Effector memory CD8-positive, alpha-beta T cell (primary cell): Measurements from ENCODE around the gene GRID2.

Experiments used
- ATAC-seq: fragments of 150-1000 bp; cut with Tn5 transposase; replicated peaks from 2 replicates; pipeline ENCODE4 v1.10.0; 2021; ENCODE audit warnings: mild to moderate bottlenecking, moderate library complexity
- DNase-seq, 3 experiments: peaks; one replicate each; pipeline ENCODE4 v3.0.0; 2021
- H3K27ac Mint-ChIP-seq, 2 donors: one replicate each; pipeline ENCODE4 v1.8.0; 2022; ENCODE audit warnings: mild to moderate bottlenecking in 2 of 2, mixed read lengths in 2 of 2, moderate library complexity in 2 of 2
- H3K27me3 Mint-ChIP-seq, 2 donors: one replicate each; pipeline ENCODE4 v1.8.0; 2022; ENCODE audit warnings: mixed read lengths in 2 of 2
- H3K36me3 Mint-ChIP-seq: one replicate; pipeline ENCODE4 v1.8.0; 2022; ENCODE audit warnings: mild to moderate bottlenecking, moderate library complexity, mixed read lengths; ENCODE audit not compliant: insufficient read depth
- H3K4me1 Mint-ChIP-seq, 2 donors: one replicate each; pipeline ENCODE4 v1.8.0; 2022; ENCODE audit warnings: low read depth in 2 of 2, mixed read lengths in 2 of 2
- H3K4me3 Mint-ChIP-seq, 2 donors: one replicate each; pipeline ENCODE4 v1.8.0; 2022; ENCODE audit warnings: mild to moderate bottlenecking in 2 of 2, mixed read lengths in 2 of 2, moderate library complexity in 2 of 2
- H3K9me3 Mint-ChIP-seq, 2 donors: one replicate each; pipeline ENCODE4 v1.8.0; 2022; ENCODE audit warnings: mixed read lengths in 2 of 2

Gene GRID2

GRCh38 chr4:93169966-93170365 lies 866.2 kb downstream of the GRID2 start:
- DNase-seq, result no peak
- H3K27me3 Mint-ChIP-seq, result no peaks in the 10 kb centered on the region
- H3K4me1 Mint-ChIP-seq, result no peaks in the 10 kb centered on the region
- H3K9me3 Mint-ChIP-seq, result peaks cover 14% of the 10 kb centered on the region in 2 donors
- H3K27ac Mint-ChIP-seq, result no peak overlapping the region
- no peaks in the 10 kb centered on the region for H3K36me3 Mint-ChIP-seq
- H3K4me3 Mint-ChIP-seq, result no peak overlapping the region
- ATAC-seq, result no peak

- H3K9me3 Mint-ChIP-seq, result peaks cover 10 to 19% of the 10 kb centered on the region in 2 donors
- H3K4me3 Mint-ChIP-seq, result no peak overlapping the region
- ATAC-seq (no peak), DNase-seq (no peak)
- no peaks in the 10 kb centered on the region for H3K27me3 Mint-ChIP-seq
- no peaks in the 10 kb centered on the region for H3K4me1 Mint-ChIP-seq
- peaks cover 2% of the 10 kb centered on the region for H3K36me3 Mint-ChIP-seq
- no peak overlapping the region for H3K27ac Mint-ChIP-seq
These were observed 870.8 kb downstream of the GRID2 start for GRCh38 chr4:93174598-93174997.

DNA sequence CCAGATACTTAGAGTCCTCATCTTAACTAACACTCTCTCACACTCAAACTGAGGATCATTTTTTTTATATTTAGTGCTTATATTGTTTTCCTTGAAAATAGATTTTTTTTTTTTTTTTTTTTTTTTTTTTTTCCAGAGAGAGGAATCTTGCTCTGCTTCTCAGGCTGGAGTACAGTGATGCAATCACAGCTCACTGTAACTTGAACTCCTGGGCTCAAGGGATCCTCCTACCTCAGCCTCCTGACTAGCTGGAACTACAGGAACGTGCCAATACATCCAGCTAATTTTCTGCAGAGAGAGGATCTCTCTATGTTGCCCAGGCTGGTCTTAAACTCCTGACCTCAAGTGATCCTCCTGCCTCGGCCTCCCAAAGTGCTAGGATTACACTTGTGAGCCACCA lies 874.5 kb downstream of the GRID2 start:
- H3K27me3 Mint-ChIP-seq, result no peaks in the 10 kb centered on the region
- no peak overlapping the region for H3K4me3 Mint-ChIP-seq
- peaks cover 2% of the 10 kb centered on the region for H3K36me3 Mint-ChIP-seq
- H3K9me3 Mint-ChIP-seq, result peaks cover 9 to 15% of the 10 kb centered on the region in 2 donors
- DNase-seq, result no peak
- no peaks in the 10 kb centered on the region for H3K4me1 Mint-ChIP-seq
- no peak for ATAC-seq
- H3K27ac Mint-ChIP-seq, result no peak overlapping the region

DNA sequence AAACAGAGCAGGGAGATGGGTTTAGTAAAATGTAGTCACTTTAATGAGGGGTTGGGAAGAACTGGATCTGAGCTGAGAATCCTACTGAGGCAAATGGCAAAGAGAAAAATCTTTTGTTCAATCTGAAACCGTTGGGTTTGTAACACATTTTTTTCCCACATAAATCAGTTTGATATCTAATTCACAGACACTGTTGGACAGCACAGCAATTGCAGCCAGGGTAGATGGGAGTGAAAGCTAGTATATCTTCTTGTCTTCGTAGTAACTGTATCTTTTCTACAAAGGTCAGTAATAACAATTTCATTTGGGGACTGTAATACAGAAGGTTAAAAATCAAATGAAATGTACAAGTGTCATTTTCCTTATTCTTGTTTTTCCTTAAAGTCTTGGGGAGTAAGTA lies 875.3 kb downstream of the GRID2 start:
- H3K4me1 Mint-ChIP-seq, result no peaks in the 10 kb centered on the region
- peaks cover 2% of the 10 kb centered on the region for H3K36me3 Mint-ChIP-seq
- no peak for ATAC-seq
- no peak overlapping the region for H3K4me3 Mint-ChIP-seq
- DNase-seq, result no peak
- no peak overlapping the region for H3K27ac Mint-ChIP-seq
- peaks cover 8 to 18% of the 10 kb centered on the region in 2 donors for H3K9me3 Mint-ChIP-seq
- H3K27me3 Mint-ChIP-seq, result no peaks in the 10 kb centered on the region

- no peak for DNase-seq
- Mint-ChIP-seq H3K9me3 (peaks cover 7 to 18% of the 10 kb centered on the region in 2 donors), H3K4me1 (no peaks in the 10 kb centered on the region), H3K27ac (no peak overlapping the region), H3K4me3 (no peak overlapping the region), H3K27me3 (no peaks in the 10 kb centered on the region), H3K36me3 (peaks cover 2% of the 10 kb centered on the region)
- ATAC-seq, result no peak
These were observed 879.0 kb downstream of the GRID2 start for GRCh38 chr4:93182722-93183121.

DNA sequence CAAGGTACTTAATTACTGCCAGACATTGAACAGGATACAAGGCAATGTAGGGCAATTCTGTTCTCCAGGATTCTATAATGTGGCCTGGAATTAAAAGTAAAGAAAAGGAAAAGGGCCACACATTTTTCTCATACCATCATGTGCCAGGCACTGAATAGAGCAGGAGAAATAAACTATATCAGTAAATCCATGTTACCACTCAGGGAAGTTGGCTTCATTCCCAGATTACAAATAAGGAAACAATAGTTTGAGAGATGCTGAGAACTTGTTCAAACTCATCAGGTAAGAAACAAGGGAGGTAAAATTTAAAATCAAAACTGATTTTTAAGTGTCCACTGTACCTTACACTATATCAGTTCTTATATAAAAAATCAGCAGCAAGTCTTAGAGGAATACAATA lies 879.8 kb downstream of the GRID2 start:
- Mint-ChIP-seq H3K4me1 (no peaks in the 10 kb centered on the region), H3K4me3 (no peak overlapping the region), H3K36me3 (no peaks in the 10 kb centered on the region), H3K27me3 (no peaks in the 10 kb centered on the region), H3K27ac (no peak overlapping the region), H3K9me3 (peaks cover 6 to 14% of the 10 kb centered on the region in 2 donors)
- DNase-seq, result no peak
- no peak for ATAC-seq

GRCh38 chr4:93184053-93184452 lies 880.3 kb downstream of the GRID2 start:
- H3K36me3 Mint-ChIP-seq, result no peaks in the 10 kb centered on the region
- no peak overlapping the region for H3K4me3 Mint-ChIP-seq
- DNase-seq (no peak), ATAC-seq (no peak)
- H3K27ac Mint-ChIP-seq, result no peak overlapping the region
- peaks cover 7 to 15% of the 10 kb centered on the region in 2 donors for H3K9me3 Mint-ChIP-seq
- no peaks in the 10 kb centered on the region for H3K4me1 Mint-ChIP-seq
- no peaks in the 10 kb centered on the region for H3K27me3 Mint-ChIP-seq

GRCh38 chr4:93186846-93187245 lies 883.1 kb downstream of the GRID2 start:
- ATAC-seq (no peak), DNase-seq (no peak)
- Mint-ChIP-seq H3K27ac (no peak overlapping the region), H3K4me1 (no peaks in the 10 kb centered on the region), H3K27me3 (no peaks in the 10 kb centered on the region), H3K36me3 (no peaks in the 10 kb centered on the region), H3K4me3 (no peak overlapping the region), H3K9me3 (peaks cover 5 to 18% of the 10 kb centered on the region in 2 donors)

GRCh38 chr4:93187466-93187865 lies 883.7 kb downstream of the GRID2 start:
- no peaks in the 10 kb centered on the region for H3K27me3 Mint-ChIP-seq
- DNase-seq (no peak), ATAC-seq (no peak)
- H3K27ac Mint-ChIP-seq, result no peak overlapping the region
- no peaks in the 10 kb centered on the region for H3K4me1 Mint-ChIP-seq
- H3K9me3 Mint-ChIP-seq, result peaks cover 5 to 22% of the 10 kb centered on the region in 2 donors
- H3K36me3 Mint-ChIP-seq, result no peaks in the 10 kb centered on the region
- no peak overlapping the region for H3K4me3 Mint-ChIP-seq

GRCh38 chr4:93187892-93188291 lies 884.1 kb downstream of the GRID2 start:
- H3K27me3 Mint-ChIP-seq, result no peaks in the 10 kb centered on the region

GRCh38 chr4:93199492-93199891 lies 895.7 kb downstream of the GRID2 start:
- peaks cover 8 to 21% of the 10 kb centered on the region in 2 donors for H3K9me3 Mint-ChIP-seq
- no peaks in the 10 kb centered on the region for H3K27me3 Mint-ChIP-seq
- DNase-seq (no peak), ATAC-seq (no peak)
- H3K27ac Mint-ChIP-seq, result no peak overlapping the region
- no peaks in the 10 kb centered on the region for H3K4me1 Mint-ChIP-seq
- H3K4me3 Mint-ChIP-seq, result no peak overlapping the region
- peaks cover 3% of the 10 kb centered on the region for H3K36me3 Mint-ChIP-seq

More at GRCh38 chr4:93187892-93188291, 884.1 kb downstream of the GRID2 start:
- H3K4me3 Mint-ChIP-seq, result no peak overlapping the region
- H3K4me1 Mint-ChIP-seq, result no peaks in the 10 kb centered on the region
- H3K9me3 Mint-ChIP-seq, result peaks cover 5 to 22% of the 10 kb centered on the region in 2 donors
- no peaks in the 10 kb centered on the region for H3K36me3 Mint-ChIP-seq
- no peak for ATAC-seq
- DNase-seq, result no peak
- H3K27ac Mint-ChIP-seq, result no peak overlapping the region

GRCh38 chr4:93201471-93202096 lies 897.8 kb downstream of the GRID2 start:
- Mint-ChIP-seq H3K27me3 (no peaks in the 10 kb centered on the region), H3K36me3 (peaks cover 3% of the 10 kb centered on the region), H3K4me3 (no peak overlapping the region), H3K9me3 (peaks cover 6 to 13% of the 10 kb centered on the region in 2 donors), H3K4me1 (no peaks in the 10 kb centered on the region), H3K27ac (no peak overlapping the region)
- DNase-seq, result no peak
- ATAC-seq, result no peak

DNA sequence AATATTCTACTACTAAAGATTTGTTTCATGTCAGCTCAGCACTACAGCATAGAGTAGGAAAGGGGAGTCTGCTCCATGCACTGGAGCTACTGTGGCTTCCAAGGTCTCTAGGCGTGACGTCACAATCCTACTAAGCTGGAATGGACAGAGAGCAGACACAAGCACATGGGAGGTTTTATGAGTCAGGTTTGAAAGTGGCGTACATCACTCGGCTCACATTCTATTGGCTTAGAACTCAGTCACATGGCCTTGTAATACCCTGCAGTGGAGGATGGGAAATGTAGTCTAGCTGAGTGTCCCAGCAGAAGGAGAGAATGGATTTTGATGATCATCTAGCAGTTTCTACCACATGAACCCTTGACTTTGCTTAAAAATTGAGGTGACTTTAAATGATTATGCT lies 899.9 kb downstream of the GRID2 start:
- no peak for DNase-seq
- Mint-ChIP-seq H3K27ac (no peak overlapping the region), H3K27me3 (no peaks in the 10 kb centered on the region), H3K9me3 (peaks cover 3 to 5% of the 10 kb centered on the region in 2 donors), H3K4me1 (no peaks in the 10 kb centered on the region), H3K36me3 (no peaks in the 10 kb centered on the region), H3K4me3 (no peak overlapping the region)
- ATAC-seq, result no peak

- Mint-ChIP-seq H3K9me3 (peaks cover 3 to 7% of the 10 kb centered on the region in 2 donors), H3K27me3 (no peaks in the 10 kb centered on the region), H3K4me1 (no peaks in the 10 kb centered on the region), H3K36me3 (no peaks in the 10 kb centered on the region), H3K27ac (no peak overlapping the region), H3K4me3 (no peak overlapping the region)
- no peak for ATAC-seq
- no peak for DNase-seq
These were observed 908.5 kb downstream of the GRID2 start for GRCh38 chr4:93212250-93212649.
